ENCODE results near the gene DENND1A. TPM values are rescaled to one million over a fixed set of nuclear protein-coding genes. Genes with fewer than 3 reads are reported as not detected.
"Not testable (repeated sequence)": the region's sequence is repeated elsewhere in the genome, so short reads cannot be mapped to it uniquely, and the experiment has no call there.

Gene DENND1A
- polyA plus RNA-seq, 1 donor, result 12.2 TPM

GRCh38 chr9:123816817-123817472, 113.0 kb downstream of the DENND1A start:
- DNase-seq (ENCODE audit: low read depth), result no peak

- DNase-seq (ENCODE audit: low read depth), result not testable (repeated sequence)
Measured at GRCh38 chr9:123815856-123816255, 114.1 kb downstream of the DENND1A start.

- no peak for DNase-seq (ENCODE audit: low read depth)
Measured at GRCh38 chr9:123814496-123814895, 115.4 kb downstream of the DENND1A start.

- no peak for DNase-seq (ENCODE audit: low read depth)
Measured at GRCh38 chr9:123812984-123813383, 116.9 kb downstream of the DENND1A start.

- no peak for DNase-seq (ENCODE audit: low read depth)
Measured at GRCh38 chr9:123807251-123807650, 122.7 kb downstream of the DENND1A start.

GRCh38 chr9:123806829-123807228, 123.1 kb downstream of the DENND1A start:
- DNase-seq (ENCODE audit: low read depth), result no peak

- DNase-seq (ENCODE audit: low read depth), result no peak
Measured at GRCh38 chr9:123798195-123798594, 131.7 kb downstream of the DENND1A start.

GRCh38 chr9:123796618-123797484, 133.1 kb downstream of the DENND1A start:
- no peak for DNase-seq (ENCODE audit: low read depth)

- no peak for DNase-seq (ENCODE audit: low read depth)
Measured at GRCh38 chr9:123796094-123796493, 133.8 kb downstream of the DENND1A start.

GRCh38 chr9:123795336-123795735, 134.6 kb downstream of the DENND1A start:
- DNase-seq (ENCODE audit: low read depth), result no peak

GRCh38 chr9:123792501-123792900, 137.4 kb downstream of the DENND1A start:
- no peak for DNase-seq (ENCODE audit: low read depth)

- DNase-seq (ENCODE audit: low read depth), result no peak
Measured at GRCh38 chr9:123789554-123790292, 140.2 kb downstream of the DENND1A start.

- DNase-seq (ENCODE audit: low read depth), result no peak
Measured at GRCh38 chr9:123787416-123787815, 142.5 kb downstream of the DENND1A start.

GRCh38 chr9:123784518-123784917, 145.4 kb downstream of the DENND1A start:
- no peak for DNase-seq (ENCODE audit: low read depth)

- DNase-seq (ENCODE audit: low read depth), result no peak
Measured at GRCh38 chr9:123778232-123778902, 151.6 kb downstream of the DENND1A start.

- DNase-seq (ENCODE audit: low read depth), result no peak
Measured at GRCh38 chr9:123776708-123777537, 153.0 kb downstream of the DENND1A start.

- DNase-seq (ENCODE audit: low read depth), result no peak
Measured at GRCh38 chr9:123775289-123776284, 154.3 kb downstream of the DENND1A start.

- no peak for DNase-seq (ENCODE audit: low read depth)
Measured at GRCh38 chr9:123773783-123774182, 156.1 kb downstream of the DENND1A start.

GRCh38 chr9:123772967-123773366, 157.0 kb downstream of the DENND1A start:
- DNase-seq (ENCODE audit: low read depth), result no peak

- no peak for DNase-seq (ENCODE audit: low read depth)
Measured at GRCh38 chr9:123772374-123772773, 157.6 kb downstream of the DENND1A start.

Measured in forelimb muscle (tissue), 1 donor.